ENCODE results near the gene LMF1. TPM values are rescaled to one million over a fixed set of nuclear protein-coding genes. Genes with fewer than 3 reads are reported as not detected.

The LMF1 gene
- polyA plus RNA-seq, 1 donor from 2014 or later, result 16.2 TPM

- Histone ChIP-seq H3K9me2 (ENCODE audit: insufficient read depth, low read length) (no peaks in the 10 kb centered on the region), H3K9ac (ENCODE audit: low read length) (no peak overlapping the region), H3K4me2 (ENCODE audit: low read length) (no peak overlapping the region), H2AFZ (ENCODE audit: low read depth, low read length) (no peak overlapping the region), H3F3A (ENCODE audit: insufficient read depth, low read length, poor library complexity, severe bottlenecking) (no peaks in the 10 kb centered on the region), H3K27ac (ENCODE audit: low read length) (no peak overlapping the region), H4K20me1 (ENCODE audit: insufficient read depth) (no peaks in the 10 kb centered on the region), H3K4me3 (ENCODE audit: low read length) (no peak overlapping the region), H3K79me2 (replicated peaks; ENCODE audit: insufficient read depth, low read length) (no peaks in the 10 kb centered on the region), H3K9me3 (ENCODE audit: low read length) (no peaks in the 10 kb centered on the region), H3K27me3 (ENCODE audit: insufficient read depth, low read depth, low read length) (peaks cover 20% of the 10 kb centered on the region), H3K36me3 (ENCODE audit: insufficient read depth, low read length) (no peaks in the 10 kb centered on the region)
- no peak for TF ChIP-seq EZH2 (IDR thresholded peaks at IDR 0.05; ENCODE audit: borderline replicate concordance, insufficient read depth, low read length, poor library complexity, severe bottlenecking)
- TF ChIP-seq EP300 (conservative IDR thresholded peaks at IDR 0.05; ENCODE audit: poor library complexity, severe bottlenecking), result no peak
- TF ChIP-seq SMC3 (conservative IDR thresholded peaks at IDR 0.05; ENCODE audit: poor library complexity), result no peak
- TF ChIP-seq MXI1 (conservative IDR thresholded peaks at IDR 0.05; ENCODE audit: poor library complexity, severe bottlenecking), result no peak
- TF ChIP-seq POLR2AphosphoS5 (IDR thresholded peaks at IDR 0.05), result no peak
- no peak for TF ChIP-seq TAF1 (IDR thresholded peaks at IDR 0.05; ENCODE audit: low read depth)
- TF ChIP-seq, protein P1, sequence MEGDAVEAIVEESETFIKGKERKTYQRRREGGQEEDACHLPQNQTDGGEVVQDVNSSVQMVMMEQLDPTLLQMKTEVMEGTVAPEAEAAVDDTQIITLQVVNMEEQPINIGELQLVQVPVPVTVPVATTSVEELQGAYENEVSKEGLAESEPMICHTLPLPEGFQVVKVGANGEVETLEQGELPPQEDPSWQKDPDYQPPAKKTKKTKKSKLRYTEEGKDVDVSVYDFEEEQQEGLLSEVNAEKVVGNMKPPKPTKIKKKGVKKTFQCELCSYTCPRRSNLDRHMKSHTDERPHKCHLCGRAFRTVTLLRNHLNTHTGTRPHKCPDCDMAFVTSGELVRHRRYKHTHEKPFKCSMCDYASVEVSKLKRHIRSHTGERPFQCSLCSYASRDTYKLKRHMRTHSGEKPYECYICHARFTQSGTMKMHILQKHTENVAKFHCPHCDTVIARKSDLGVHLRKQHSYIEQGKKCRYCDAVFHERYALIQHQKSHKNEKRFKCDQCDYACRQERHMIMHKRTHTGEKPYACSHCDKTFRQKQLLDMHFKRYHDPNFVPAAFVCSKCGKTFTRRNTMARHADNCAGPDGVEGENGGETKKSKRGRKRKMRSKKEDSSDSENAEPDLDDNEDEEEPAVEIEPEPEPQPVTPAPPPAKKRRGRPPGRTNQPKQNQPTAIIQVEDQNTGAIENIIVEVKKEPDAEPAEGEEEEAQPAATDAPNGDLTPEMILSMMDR (IDR thresholded peaks at IDR 0.05; ENCODE audit: poor library complexity, severe bottlenecking), result no peak
- TF ChIP-seq RAD21 (conservative IDR thresholded peaks at IDR 0.05), result no peak
- TF ChIP-seq, protein P2, sequence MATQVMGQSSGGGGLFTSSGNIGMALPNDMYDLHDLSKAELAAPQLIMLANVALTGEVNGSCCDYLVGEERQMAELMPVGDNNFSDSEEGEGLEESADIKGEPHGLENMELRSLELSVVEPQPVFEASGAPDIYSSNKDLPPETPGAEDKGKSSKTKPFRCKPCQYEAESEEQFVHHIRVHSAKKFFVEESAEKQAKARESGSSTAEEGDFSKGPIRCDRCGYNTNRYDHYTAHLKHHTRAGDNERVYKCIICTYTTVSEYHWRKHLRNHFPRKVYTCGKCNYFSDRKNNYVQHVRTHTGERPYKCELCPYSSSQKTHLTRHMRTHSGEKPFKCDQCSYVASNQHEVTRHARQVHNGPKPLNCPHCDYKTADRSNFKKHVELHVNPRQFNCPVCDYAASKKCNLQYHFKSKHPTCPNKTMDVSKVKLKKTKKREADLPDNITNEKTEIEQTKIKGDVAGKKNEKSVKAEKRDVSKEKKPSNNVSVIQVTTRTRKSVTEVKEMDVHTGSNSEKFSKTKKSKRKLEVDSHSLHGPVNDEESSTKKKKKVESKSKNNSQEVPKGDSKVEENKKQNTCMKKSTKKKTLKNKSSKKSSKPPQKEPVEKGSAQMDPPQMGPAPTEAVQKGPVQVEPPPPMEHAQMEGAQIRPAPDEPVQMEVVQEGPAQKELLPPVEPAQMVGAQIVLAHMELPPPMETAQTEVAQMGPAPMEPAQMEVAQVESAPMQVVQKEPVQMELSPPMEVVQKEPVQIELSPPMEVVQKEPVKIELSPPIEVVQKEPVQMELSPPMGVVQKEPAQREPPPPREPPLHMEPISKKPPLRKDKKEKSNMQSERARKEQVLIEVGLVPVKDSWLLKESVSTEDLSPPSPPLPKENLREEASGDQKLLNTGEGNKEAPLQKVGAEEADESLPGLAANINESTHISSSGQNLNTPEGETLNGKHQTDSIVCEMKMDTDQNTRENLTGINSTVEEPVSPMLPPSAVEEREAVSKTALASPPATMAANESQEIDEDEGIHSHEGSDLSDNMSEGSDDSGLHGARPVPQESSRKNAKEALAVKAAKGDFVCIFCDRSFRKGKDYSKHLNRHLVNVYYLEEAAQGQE (IDR thresholded peaks at IDR 0.05; ENCODE audit: borderline replicate concordance), result no peak
Observed at GRCh38 chr16:977081-977701, 6.4 kb upstream of the LMF1 start.

DNA sequence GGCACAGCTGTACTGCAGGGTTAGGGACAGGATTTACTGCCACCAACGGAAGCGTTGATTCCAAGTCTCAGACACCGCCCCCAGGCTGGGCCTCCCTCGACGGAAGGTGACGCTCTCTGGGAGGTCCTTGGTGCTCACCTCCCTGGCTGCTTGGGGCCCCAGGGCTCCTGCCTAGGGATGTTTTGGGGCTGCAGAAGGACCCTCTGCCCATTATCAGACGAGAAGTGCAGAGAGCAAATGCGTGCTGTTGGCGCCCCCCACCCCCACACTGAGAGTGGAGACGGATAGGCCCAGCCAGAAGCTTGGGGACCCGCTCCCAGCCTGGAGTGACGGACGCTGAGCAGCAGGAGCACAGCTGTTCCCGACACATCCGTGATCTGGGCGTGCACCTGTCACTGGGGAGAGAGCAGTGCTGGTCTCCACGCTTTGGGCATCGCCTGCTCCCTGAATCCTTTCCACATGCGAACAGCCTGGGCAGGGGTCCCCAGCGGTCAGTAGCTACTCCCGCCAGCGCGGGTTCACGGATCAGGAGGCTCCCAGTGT lies 5.7 kb upstream of the LMF1 start:
- Histone ChIP-seq H3F3A (ENCODE audit: insufficient read depth, low read length, poor library complexity, severe bottlenecking) (no peaks in the 10 kb centered on the region), H3K4me2 (ENCODE audit: low read length) (no peak overlapping the region), H3K27me3 (ENCODE audit: insufficient read depth, low read depth, low read length) (peaks cover 18% of the 10 kb centered on the region), H3K9ac (ENCODE audit: low read length) (no peak overlapping the region), H3K9me2 (ENCODE audit: insufficient read depth, low read length) (no peaks in the 10 kb centered on the region), H2AFZ (ENCODE audit: low read depth, low read length) (no peak overlapping the region), H4K20me1 (ENCODE audit: insufficient read depth) (no peaks in the 10 kb centered on the region), H3K36me3 (ENCODE audit: insufficient read depth, low read length) (no peaks in the 10 kb centered on the region), H3K27ac (ENCODE audit: low read length) (no peak overlapping the region), H3K4me3 (ENCODE audit: low read length) (no peak overlapping the region), H3K9me3 (ENCODE audit: low read length) (no peaks in the 10 kb centered on the region), H3K79me2 (replicated peaks; ENCODE audit: insufficient read depth, low read length) (no peaks in the 10 kb centered on the region)
- TF ChIP-seq SMC3 (conservative IDR thresholded peaks at IDR 0.05; ENCODE audit: poor library complexity), result no peak
- no peak for TF ChIP-seq RAD21 (conservative IDR thresholded peaks at IDR 0.05)
- no peak for TF ChIP-seq EP300 (conservative IDR thresholded peaks at IDR 0.05; ENCODE audit: poor library complexity, severe bottlenecking)
- TF ChIP-seq, protein P1 (IDR thresholded peaks at IDR 0.05; ENCODE audit: poor library complexity, severe bottlenecking), result no peak
- TF ChIP-seq EZH2 (IDR thresholded peaks at IDR 0.05; ENCODE audit: borderline replicate concordance, insufficient read depth, low read length, poor library complexity, severe bottlenecking), result no peak
- no peak for TF ChIP-seq POLR2AphosphoS5 (IDR thresholded peaks at IDR 0.05)
- TF ChIP-seq, protein P2 (IDR thresholded peaks at IDR 0.05; ENCODE audit: borderline replicate concordance), result no peak
- no peak for TF ChIP-seq TAF1 (IDR thresholded peaks at IDR 0.05; ENCODE audit: low read depth)
- no peak for TF ChIP-seq MXI1 (conservative IDR thresholded peaks at IDR 0.05; ENCODE audit: poor library complexity, severe bottlenecking)

Measured in neural cell (in vitro differentiated cells).